Psoas muscle (tissue), 8 donors: ENCODE results near the gene RRP12. TPM values are rescaled to one million over a fixed set of nuclear protein-coding genes. Genes with fewer than 3 reads are reported as not detected.

Experiments used
- ATAC-seq, 4 donors: fragments of 200-7000 bp; cut with Tn5 transposase; one replicate each; pipeline ENCODE4 v1.9.1; 2020; ENCODE audit warnings: moderate library complexity in 3 of 4, mild to moderate bottlenecking in 2 of 4
- DNase-seq, 2 donors: peaks; one replicate each; pipeline ENCODE4 v3.0.0-alpha.2; 2020
- H3K27ac ChIP-seq: fragments of 200-600 bp; one replicate; pipeline ENCODE4 v1.8.0; 2022
- H3K27me3 ChIP-seq, 3 donors: fragments of 200-600 bp in 1 of 3; one replicate each; pipeline versions ENCODE4 v1.6.1 to v1.8.0; 2013 to 2022; ENCODE audit warnings: low read length in 2 of 3, mild to moderate bottlenecking in 2 of 3, moderate library complexity in 1 of 3; ENCODE audit not compliant: insufficient read depth in 3 of 3
- H3K36me3 ChIP-seq, 2 donors: fragments of 200-600 bp in 1 of 2; one replicate each; pipeline versions ENCODE4 v1.6.1 to v1.8.0; 2013 to 2022; ENCODE audit warnings: low read depth in 1 of 2, mild to moderate bottlenecking in 1 of 2, moderate library complexity in 1 of 2; ENCODE audit not compliant: insufficient read depth in 1 of 2
- H3K4me1 ChIP-seq: fragments of 200-600 bp; one replicate; pipeline ENCODE4 v1.8.0; 2022
- H3K4me3 ChIP-seq: fragments of 200-600 bp; one replicate; pipeline ENCODE4 v1.8.0; 2022; ENCODE audit warnings: mild to moderate bottlenecking
- H3K9me3 ChIP-seq: fragments of 200-600 bp; one replicate; pipeline ENCODE4 v1.8.0; 2022
- CTCF ChIP-seq: fragments of 200-600 bp; IDR thresholded peaks from one replicate; pipeline ENCODE4 v1.8.0; 2022; ENCODE audit warnings: antibody characterized with exemption
- WGBS, 3 donors: extraction: QIAGEN DNeasy Blood & Tissue Kit; methylation state at CpG; one replicate each; pipeline versions ENCODE4 v1.1.6 to v1.1.7; 2013; 5-methylcytosine and 5-hydroxymethylcytosine counted together
- intact Hi-C, 2 donors: fragments of 100-400 bp; cut with DNase I; formaldehyde crosslinking; loops; one replicate each; pipeline versions ENCODE4 v1.11.0 to v1.14.2; 2022
- polyA plus RNA-seq, 3 donors: library from polyadenylated mRNA; stranded (reverse); fragments of 200-250 nt; gene quantifications; one replicate each; pipeline ENCODE4 v1.2.3, GENCODE V29; 2013
- total RNA-seq, 4 donors: library from RNA; stranded (reverse); fragmentation: NEBNext Ultra II Directional in 2 of 4; extraction: Animal tissue kit (Norgen Biotek cat#: 25700) in 2 of 4; gene quantifications; one replicate each; pipeline versions ENCODE4 v1.2.1 to v1.2.4, GENCODE V29; 2021 to 2023
- donor health status: healthy with polysubstance abuse.
- donor health status: DM: no; HTN: no; CAD: no; lungs with moderate emphysema.
- donor health status: Bipolar disorder and iron deficiency.
- donor health status: healthy.
- donor health status: DM: yes; HTN: yes; CAD: no.
- donor health status: DM: no; HTN: no; CAD: no.
- donor health status: DM: no; HTN: no; CAD: no.
- donor health status: DM: yes; HTN: yes; CAD: no.

Gene RRP12
- total and polyA plus RNA-seq, 7 donors: 46.5 to 114 (median 76.4) TPM

GRCh38 chr10:97384156-97384555, 17.0 kb downstream of the RRP12 start:
- Histone ChIP-seq H3K4me3 (no peak overlapping the region), H3K27ac (no peak overlapping the region), H3K4me1 (no peaks in the 10 kb centered on the region), H3K27me3 (no peaks in the 10 kb centered on the region), H3K9me3 (no peaks in the 10 kb centered on the region), H3K36me3 (peaks cover 13 to 99% of the 10 kb centered on the region in 2 donors)
- no peak for ATAC-seq
- 93 to 97% (median 94%) methylated on average over 5 of the region's 5 CpGs for WGBS, 3 donors
- intact Hi-C loops: no loop called here
- no peak for DNase-seq
- no peak for TF ChIP-seq CTCF

DNA sequence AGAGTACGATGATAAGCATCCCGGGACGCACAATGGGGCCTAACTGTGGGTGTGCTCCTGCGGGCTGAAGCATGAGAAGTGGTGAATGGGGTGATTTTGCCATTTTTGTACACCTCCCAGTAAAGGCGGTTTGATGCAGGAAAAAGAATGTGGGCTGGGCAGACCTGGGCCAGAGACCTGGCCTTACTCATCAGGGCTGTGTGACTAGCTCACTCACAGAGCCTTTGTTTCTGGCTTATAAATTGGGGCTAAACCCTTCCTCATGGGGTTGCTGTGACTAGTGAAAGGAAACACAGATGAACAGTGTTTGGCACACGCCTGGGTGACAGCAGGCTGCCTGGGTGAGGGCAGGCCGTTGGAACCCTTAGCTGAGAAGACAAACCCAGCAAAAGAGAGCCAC, 18.0 kb downstream of the RRP12 start:
- H3K4me1 ChIP-seq: no peaks in the 10 kb centered on the region
- TF ChIP-seq CTCF: no peak
- intact Hi-C loops: no loop called here

DNA sequence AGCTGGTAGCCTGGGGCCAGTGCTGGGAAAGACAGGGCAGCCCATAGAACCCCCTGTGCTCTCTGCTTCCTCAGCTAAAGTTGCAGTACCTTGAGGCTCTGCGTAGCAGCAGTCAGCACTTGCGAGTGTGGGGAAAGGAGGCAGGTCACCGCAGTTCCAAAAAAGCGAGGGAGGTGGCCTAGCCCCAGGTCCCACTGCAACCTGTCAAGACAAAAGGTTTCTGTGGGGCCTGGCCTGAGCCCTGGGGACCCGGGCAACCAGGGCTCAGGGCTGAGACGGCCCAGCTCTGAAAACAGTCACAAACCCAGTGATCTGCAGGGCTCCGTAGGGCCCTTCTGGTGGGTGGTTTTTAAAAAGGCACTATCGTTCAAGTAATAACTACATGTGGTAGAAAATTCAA, 19.5 kb downstream of the RRP12 start:
- H3K36me3 ChIP-seq: peaks cover 9 to 99% of the 10 kb centered on the region in 2 donors
- 80 to 92% (median 91%) methylated on average over 8 of the region's 8 CpGs for WGBS, 3 donors
- intact Hi-C loops: no loop called here

More for the DNA sequence above, 18.0 kb downstream of the RRP12 start:
- Histone ChIP-seq H3K27ac (no peak overlapping the region), H3K9me3 (no peaks in the 10 kb centered on the region), H3K4me3 (no peak overlapping the region), H3K36me3 (peaks cover 9 to 99% of the 10 kb centered on the region in 2 donors), H3K27me3 (no peaks in the 10 kb centered on the region)
- DNase-seq (no peak), ATAC-seq (no peak)
- 94 to 97% (median 94%) methylated on average over 7 of the region's 7 CpGs for WGBS, 3 donors

GRCh38 chr10:97380516-97380915, 20.6 kb downstream of the RRP12 start:
- H3K4me1 ChIP-seq: no peaks in the 10 kb centered on the region
- no peak overlapping the region for H3K4me3 ChIP-seq
- intact Hi-C loops: no loop called here
- no peak overlapping the region for H3K27ac ChIP-seq
- H3K27me3 ChIP-seq: no peaks in the 10 kb centered on the region
- H3K36me3 ChIP-seq: peaks cover 6 to 99% of the 10 kb centered on the region in 2 donors
- no peak for DNase-seq
- no peak for TF ChIP-seq CTCF
- H3K9me3 ChIP-seq: no peaks in the 10 kb centered on the region
- 80 to 94% (median 83%) methylated on average over 8 of the region's 8 CpGs for WGBS, 3 donors
- ATAC-seq: peak in 1 of 4 donors; percentile 16

More for the DNA sequence above, 19.5 kb downstream of the RRP12 start:
- H3K27me3 ChIP-seq: no peaks in the 10 kb centered on the region
- H3K9me3 ChIP-seq: no peaks in the 10 kb centered on the region
- no peak overlapping the region for H3K4me3 ChIP-seq
- H3K27ac ChIP-seq: no peak overlapping the region
- ATAC-seq (no peak), DNase-seq (no peak)
- TF ChIP-seq CTCF: no peak
- H3K4me1 ChIP-seq: no peaks in the 10 kb centered on the region
